Superior temporal gyrus (tissue), 1 donor: ENCODE results near the gene NME2.

Experiments
- DNase-seq: peaks from one replicate; pipeline ENCODE4 v3.0.0-alpha.2; 2016; ENCODE audit errors: extremely low spot score

The NME2 gene

GRCh38 chr17:51203838-51204237, 37.6 kb downstream of the NME2 start:
- no peak for DNase-seq

GRCh38 chr17:51214920-51215319, 48.7 kb downstream of the NME2 start:
- DNase-seq, result no peak

- no peak for DNase-seq
Observed at GRCh38 chr17:51217946-51218345, 51.7 kb downstream of the NME2 start.

- no peak for DNase-seq
Observed at GRCh38 chr17:51221322-51221721, 55.1 kb downstream of the NME2 start.
